Measurements from ENCODE around the gene CD44.

Gene CD44

GRCh38 chr11:35183326-35183925 lies 44.5 kb downstream of the CD44 start:
- TF ChIP-seq CTCF (conservative IDR thresholded peaks at IDR 0.05; ENCODE audit: low read depth, low read length): no peak
- DNase-seq (ENCODE audit: low read depth): no peak
- no peak overlapping the region for H3K4me3 ChIP-seq (ENCODE audit: low read length)

DNA sequence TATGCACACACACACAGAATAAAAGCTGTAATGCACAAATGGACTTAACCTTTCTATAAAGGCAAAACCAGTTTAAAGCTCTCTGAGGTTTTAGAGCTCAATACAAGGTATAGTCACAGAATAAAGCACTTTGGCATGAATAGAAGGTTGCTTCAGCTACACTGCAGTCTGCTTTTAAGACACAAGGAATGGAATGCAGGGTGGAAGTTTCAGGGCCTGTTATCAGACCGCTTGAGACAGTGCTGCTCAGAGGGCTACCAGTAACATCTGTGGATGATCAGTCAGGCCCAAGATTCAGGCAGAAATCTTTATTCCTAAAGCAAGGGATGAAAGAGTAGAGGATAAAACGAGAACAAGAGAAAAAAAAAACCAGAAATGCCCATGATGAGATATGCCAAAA lies 46.7 kb downstream of the CD44 start:
- no peak for TF ChIP-seq CTCF (conservative IDR thresholded peaks at IDR 0.05; ENCODE audit: low read depth, low read length)
- DNase-seq (ENCODE audit: low read depth): no peak
- H3K4me3 ChIP-seq (ENCODE audit: low read length): no peak overlapping the region

- TF ChIP-seq CTCF (conservative IDR thresholded peaks at IDR 0.05; ENCODE audit: low read depth, low read length): no peak
- no peak for DNase-seq (ENCODE audit: low read depth)
- no peak overlapping the region for H3K4me3 ChIP-seq (ENCODE audit: low read length)
Measured at GRCh38 chr11:35187996-35188395, 49.0 kb downstream of the CD44 start.

- H3K4me3 ChIP-seq (ENCODE audit: low read length): no peak overlapping the region
- DNase-seq (ENCODE audit: low read depth): no peak
- TF ChIP-seq CTCF (conservative IDR thresholded peaks at IDR 0.05; ENCODE audit: low read depth, low read length): no peak
Measured at GRCh38 chr11:35190804-35191348, 51.9 kb downstream of the CD44 start.

- H3K4me3 ChIP-seq (ENCODE audit: low read length): no peak overlapping the region
- no peak for DNase-seq (ENCODE audit: low read depth)
- TF ChIP-seq CTCF (conservative IDR thresholded peaks at IDR 0.05; ENCODE audit: low read depth, low read length): no peak
Measured at GRCh38 chr11:35192347-35192746, 53.4 kb downstream of the CD44 start.

- TF ChIP-seq CTCF (conservative IDR thresholded peaks at IDR 0.05; ENCODE audit: low read depth, low read length): no peak
- DNase-seq (ENCODE audit: low read depth): no peak
- no peak overlapping the region for H3K4me3 ChIP-seq (ENCODE audit: low read length)
Measured at GRCh38 chr11:35193767-35194166, 54.8 kb downstream of the CD44 start.

DNA sequence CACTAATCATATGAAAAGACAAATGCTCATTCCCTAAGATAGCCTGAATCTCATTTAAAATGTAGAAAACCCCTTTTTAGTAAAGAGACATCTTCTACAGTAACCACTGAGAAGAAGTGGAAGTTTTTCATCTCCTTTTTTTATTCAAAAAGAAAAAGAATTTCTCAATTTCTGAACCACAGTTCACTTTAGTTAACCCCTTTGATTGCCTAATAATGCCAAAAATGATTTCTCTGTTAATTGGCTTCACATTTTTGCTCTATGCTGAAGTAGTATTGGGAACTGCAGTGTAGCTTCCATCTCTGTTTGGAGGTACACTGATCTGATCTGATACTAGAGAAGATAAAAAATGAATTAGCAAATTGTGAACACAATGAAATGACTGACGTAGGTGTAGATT lies 58.3 kb downstream of the CD44 start:
- no peak for DNase-seq (ENCODE audit: low read depth)
- H3K4me3 ChIP-seq (ENCODE audit: low read length): no peak overlapping the region
- TF ChIP-seq CTCF (conservative IDR thresholded peaks at IDR 0.05; ENCODE audit: low read depth, low read length): no peak
